Activated naive CD8-positive, alpha-beta T cell (primary cell): ENCODE data around the gene TMEM94.
"Not testable (repeated sequence)": the region's sequence is repeated elsewhere in the genome, so short reads cannot be mapped to it uniquely, and the experiment has no call there.

Source experiments
- H3K27ac Mint-ChIP-seq: one replicate; pipeline ENCODE4 v1.8.0; 2021; ENCODE audit warnings: mixed read lengths
- H3K27me3 Mint-ChIP-seq: one replicate; pipeline ENCODE4 v1.8.0; 2021; ENCODE audit warnings: mixed read lengths
- H3K36me3 Mint-ChIP-seq: one replicate; pipeline ENCODE4 v1.8.0; 2021; ENCODE audit warnings: mixed read lengths
- H3K4me1 Mint-ChIP-seq: one replicate; pipeline ENCODE4 v1.8.0; 2021; ENCODE audit warnings: low read depth, mixed read lengths
- H3K4me3 Mint-ChIP-seq: one replicate; pipeline ENCODE4 v1.8.0; 2021; ENCODE audit warnings: mild to moderate bottlenecking, mixed read lengths
- H3K9me3 Mint-ChIP-seq: one replicate; pipeline ENCODE4 v1.8.0; 2021; ENCODE audit warnings: low read depth, mixed read lengths

The TMEM94 gene

DNA sequence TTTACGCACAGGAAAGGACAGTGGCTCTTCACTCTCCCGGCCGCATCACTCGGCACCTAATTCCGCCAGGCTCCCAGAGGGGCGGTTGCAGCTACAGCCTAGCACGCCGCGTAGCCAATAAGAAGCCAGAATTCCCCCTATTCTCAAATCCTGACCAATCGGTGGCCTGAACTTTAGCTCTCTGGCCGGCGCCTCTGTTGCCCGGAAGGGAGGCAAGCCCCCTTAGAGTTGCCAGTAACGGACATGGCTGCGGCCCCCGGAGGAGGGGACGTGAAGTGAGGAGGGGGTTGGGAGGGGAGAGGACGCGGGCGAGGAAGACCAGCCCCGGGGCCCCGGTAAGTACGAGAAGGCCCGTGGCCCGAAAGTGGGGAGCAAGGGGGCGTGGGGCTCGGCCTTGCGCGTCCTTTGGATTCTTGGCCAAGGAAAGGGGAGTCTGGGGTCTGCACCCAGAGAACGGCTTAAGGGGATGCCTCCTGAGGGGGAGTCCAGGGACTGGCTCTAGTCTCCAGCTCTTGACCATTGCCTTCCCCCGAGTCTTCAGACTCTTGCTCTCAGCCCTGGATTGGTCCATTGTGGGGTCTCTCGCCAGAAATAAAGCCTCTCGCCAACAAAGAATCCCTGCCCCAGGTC lies at the start of gene TMEM94:
TSS of gene TMEM94 (plus strand) at position 219 of the 630 bp plus-strand sequence. CDS start 15,271 bp downstream, outside the sequence.
- Mint-ChIP-seq H3K4me3 (peak within 1 kb of the TSS; percentile 93), H3K4me1 (peaks cover 34% of the 10 kb centered on the region), H3K9me3 (no peaks in the 10 kb centered on the region), H3K27ac (peak within 1 kb of the TSS; percentile 85), H3K27me3 (no peaks in the 10 kb centered on the region), H3K36me3 (no peaks in the 10 kb centered on the region)

DNA sequence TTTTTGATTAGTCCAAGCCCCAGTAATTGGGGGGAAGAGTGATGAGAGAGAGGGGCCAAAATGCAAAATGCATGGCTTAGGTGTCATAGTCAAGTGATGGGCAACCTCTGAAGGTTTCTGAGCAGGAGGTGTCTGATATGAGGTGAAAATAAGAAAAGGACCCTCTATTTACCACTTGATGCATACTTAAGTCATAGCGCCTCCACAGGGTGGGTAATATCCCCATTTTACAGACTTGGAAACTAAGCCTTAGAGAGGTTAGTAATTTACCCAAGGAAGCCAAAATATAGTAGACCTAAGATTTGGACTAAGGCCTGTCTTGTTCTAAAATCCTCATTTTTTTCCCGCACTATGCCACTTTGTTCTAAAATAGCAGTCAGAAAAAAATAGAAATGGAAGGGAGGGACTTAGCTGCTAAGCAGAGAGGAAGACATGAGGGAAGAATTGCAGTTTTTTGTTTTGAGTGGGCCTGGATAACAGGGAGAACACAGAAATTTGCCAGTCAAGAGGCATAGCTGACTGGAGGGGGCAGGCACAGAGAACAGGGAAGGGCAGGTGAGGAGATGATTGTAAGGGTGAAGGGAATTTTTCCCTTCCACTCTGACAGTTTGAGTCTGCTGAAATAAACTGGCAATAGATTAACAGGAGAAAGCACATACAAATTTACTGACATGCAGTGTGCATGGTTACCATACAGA lies 48.6 kb upstream of the TMEM94 start:
- H3K9me3 Mint-ChIP-seq = no peaks in the 10 kb centered on the region
- no peak overlapping the region for H3K4me3 Mint-ChIP-seq
- peaks cover 37% of the 10 kb centered on the region for H3K4me1 Mint-ChIP-seq
- no peaks in the 10 kb centered on the region for H3K36me3 Mint-ChIP-seq
- H3K27me3 Mint-ChIP-seq = no peaks in the 10 kb centered on the region
- H3K27ac Mint-ChIP-seq = no peak overlapping the region

- peaks cover 29% of the 10 kb centered on the region for H3K4me1 Mint-ChIP-seq
- no peak overlapping the region for H3K27ac Mint-ChIP-seq
- H3K36me3 Mint-ChIP-seq = no peaks in the 10 kb centered on the region
- no peaks in the 10 kb centered on the region for H3K9me3 Mint-ChIP-seq
- no peak overlapping the region for H3K4me3 Mint-ChIP-seq
- no peaks in the 10 kb centered on the region for H3K27me3 Mint-ChIP-seq
These were observed 46.3 kb upstream of the TMEM94 start for GRCh38 chr17:75410141-75410540.

DNA sequence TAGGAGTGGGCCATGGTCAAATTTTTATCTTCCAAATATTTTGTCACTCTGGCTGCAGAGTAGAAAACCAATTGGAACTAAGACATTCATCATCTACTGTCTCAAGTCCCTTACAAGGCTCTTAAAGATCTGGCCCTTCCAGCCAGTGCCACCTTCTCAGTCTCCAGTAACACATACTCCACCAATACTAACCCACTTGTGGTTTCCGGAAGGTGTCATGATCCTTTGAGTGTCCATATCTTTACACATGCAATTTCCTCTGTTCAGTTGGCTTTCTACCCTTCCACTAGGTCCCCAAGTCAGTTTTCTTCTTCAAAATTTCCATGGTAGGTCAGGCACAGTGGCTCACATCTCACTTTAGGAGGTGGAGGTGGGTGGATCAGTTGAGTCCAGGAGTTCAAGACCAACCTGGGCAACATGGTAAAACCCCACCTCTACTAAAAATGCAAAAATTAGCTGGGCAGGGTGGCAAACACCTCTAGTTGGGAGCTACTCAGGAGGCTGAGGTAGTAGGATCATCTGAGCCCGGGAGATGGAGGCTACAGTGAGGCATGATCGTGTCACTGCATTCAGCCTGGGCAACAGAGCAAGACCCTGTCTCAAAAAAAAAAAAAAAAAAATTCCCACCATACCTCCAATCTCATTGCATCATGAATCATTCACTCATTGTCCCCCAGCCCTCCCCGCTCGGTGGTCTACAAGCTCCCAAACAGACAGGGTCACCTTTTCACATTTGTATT lies 44.9 kb upstream of the TMEM94 start:
- Mint-ChIP-seq H3K36me3 (no peaks in the 10 kb centered on the region), H3K27ac (no peak overlapping the region), H3K4me3 (no peak overlapping the region), H3K9me3 (no peaks in the 10 kb centered on the region), H3K4me1 (peaks cover 21% of the 10 kb centered on the region), H3K27me3 (no peaks in the 10 kb centered on the region)

DNA sequence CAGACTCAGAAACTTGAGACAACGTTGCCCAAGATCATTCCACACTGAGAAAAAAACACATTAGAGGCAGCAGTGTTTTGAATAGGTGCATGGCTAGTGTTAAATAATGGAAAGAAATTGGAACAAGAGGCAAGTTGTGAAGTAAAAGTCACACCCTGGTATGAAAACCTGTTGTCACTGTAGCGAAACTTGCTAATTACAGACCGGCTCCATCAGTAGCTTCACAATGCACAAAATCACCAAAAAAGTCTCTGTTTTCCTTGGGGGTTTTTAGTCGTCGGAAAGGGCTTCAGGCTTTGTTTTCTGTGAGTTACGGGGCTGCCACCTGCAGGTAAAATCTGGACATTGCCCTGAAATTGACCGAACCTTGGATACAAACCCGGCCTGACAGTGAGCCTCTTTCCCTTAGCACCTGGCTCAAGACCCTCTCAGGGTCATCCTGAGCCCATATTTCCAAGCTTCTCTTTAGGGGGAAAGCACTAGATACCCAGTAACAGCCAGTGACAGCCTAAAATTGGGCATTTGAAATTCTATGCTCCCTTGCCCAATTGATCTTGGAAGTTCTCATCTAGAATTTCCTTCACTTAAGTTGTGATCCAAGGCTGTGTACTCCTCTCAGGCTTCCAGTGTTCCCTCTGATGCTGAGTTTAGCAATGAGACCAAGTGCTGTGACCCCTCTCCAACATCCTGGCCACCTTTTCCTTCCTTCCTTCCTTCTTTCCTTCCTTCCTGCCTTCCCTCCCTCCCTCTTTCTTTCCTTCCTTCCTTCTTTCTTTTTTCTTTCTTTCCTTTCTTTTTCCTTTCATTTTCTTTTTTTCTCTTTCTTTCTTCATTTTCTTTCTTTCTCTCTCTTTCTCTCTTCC lies 43.7 kb upstream of the TMEM94 start:
- Mint-ChIP-seq H3K9me3 (no peaks in the 10 kb centered on the region), H3K36me3 (no peaks in the 10 kb centered on the region), H3K4me1 (peaks cover 17% of the 10 kb centered on the region), H3K27me3 (no peaks in the 10 kb centered on the region), H3K4me3 (peak overlapping the region; percentile 9), H3K27ac (peak overlapping the region; percentile 28)

DNA sequence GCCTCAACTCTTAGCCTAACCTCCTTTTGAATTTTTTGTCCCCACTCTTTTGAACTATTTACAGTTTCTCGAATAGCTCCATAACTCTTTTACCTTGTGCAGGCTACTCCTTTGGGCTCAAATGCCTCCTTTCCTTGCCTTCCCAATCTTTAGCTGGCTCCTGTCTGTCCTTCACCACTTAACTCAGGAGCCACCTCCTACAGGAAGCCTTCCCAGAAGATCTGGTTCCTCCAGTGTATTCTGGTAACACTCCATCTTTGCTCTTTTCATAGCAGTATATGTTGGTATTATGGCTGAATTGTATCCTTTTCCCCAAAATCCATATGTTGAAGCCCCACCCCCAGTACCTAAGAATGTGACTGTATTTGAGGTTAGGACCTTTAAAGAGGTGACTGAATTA lies 41.9 kb upstream of the TMEM94 start:
- H3K27ac Mint-ChIP-seq = no peak overlapping the region
- H3K4me1 Mint-ChIP-seq = peaks cover 17% of the 10 kb centered on the region
- no peaks in the 10 kb centered on the region for H3K36me3 Mint-ChIP-seq
- H3K27me3 Mint-ChIP-seq = peaks cover 1% of the 10 kb centered on the region
- H3K9me3 Mint-ChIP-seq = no peaks in the 10 kb centered on the region
- H3K4me3 Mint-ChIP-seq = no peak overlapping the region

DNA sequence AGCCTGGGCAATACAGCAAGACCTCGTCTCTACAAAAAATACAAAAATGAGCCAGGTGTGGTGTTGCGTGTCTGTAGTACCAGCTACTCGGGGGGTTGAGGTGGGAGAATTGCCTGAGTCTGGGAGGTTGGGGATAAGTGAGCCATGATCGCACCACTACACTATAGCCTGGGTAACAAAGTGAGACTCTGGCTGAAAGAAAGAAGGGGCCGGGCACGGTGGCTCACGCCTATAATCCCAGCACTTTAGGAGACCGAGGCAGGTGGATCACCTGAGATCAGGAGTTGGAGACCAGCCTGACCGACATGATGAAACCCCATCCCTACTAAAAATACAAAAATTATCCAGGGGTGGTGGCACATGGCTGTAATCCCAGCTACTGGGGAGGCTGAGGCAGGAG lies 40.4 kb upstream of the TMEM94 start:
- Mint-ChIP-seq H3K9me3 (no peaks in the 10 kb centered on the region), H3K4me3 (no peak overlapping the region), H3K4me1 (peaks cover 17% of the 10 kb centered on the region), H3K27me3 (peaks cover 1% of the 10 kb centered on the region), H3K27ac (no peak overlapping the region), H3K36me3 (no peaks in the 10 kb centered on the region)

DNA sequence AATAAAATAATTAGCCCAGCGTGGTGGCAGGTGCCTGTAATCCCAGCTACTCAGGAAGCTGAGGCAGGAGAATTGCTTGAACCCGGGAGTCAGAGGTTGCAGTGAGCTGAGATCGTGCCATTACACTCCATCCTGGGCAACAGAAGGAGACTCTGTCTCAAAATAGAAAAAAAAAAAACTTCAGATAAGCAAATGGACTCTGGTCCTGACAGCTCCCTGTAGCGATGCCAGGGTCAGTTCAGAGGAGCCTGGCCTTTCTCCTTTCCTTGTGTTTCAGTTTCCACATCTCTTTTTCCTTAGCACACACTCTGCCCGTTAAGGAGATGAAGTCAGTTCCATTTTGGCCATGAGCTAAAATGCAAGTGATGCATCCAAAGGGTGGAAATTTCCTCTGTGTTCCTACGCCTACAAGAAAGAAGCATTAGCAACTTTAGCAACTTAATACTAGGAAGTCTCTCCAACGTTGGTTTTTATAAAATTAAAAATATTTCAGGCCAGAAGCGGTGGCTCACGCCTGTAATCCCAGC lies 39.3 kb upstream of the TMEM94 start:
- Mint-ChIP-seq H3K27ac (no peak overlapping the region), H3K27me3 (peaks cover 1% of the 10 kb centered on the region), H3K4me1 (peaks cover 6% of the 10 kb centered on the region), H3K4me3 (no peak overlapping the region), H3K36me3 (no peaks in the 10 kb centered on the region), H3K9me3 (no peaks in the 10 kb centered on the region)

DNA sequence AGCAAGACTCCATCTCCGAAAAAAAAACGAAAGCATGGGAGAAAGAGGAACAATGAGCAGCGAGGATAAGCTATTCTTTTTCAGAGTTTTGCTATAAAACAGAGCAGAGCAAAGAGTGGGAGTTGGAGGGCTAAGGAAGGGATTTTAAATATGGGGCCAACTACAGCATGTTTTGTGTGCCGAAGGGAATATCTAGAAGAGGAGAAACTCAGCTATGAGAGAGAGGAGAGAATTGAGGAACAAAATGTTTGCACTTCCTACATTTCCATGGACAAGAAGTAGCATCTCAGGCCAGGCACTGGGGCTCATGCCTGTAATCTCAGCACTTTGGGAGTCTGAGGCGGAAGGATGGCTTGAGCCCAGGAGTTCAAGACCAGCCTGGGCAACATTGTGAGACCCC lies 37.9 kb upstream of the TMEM94 start:
- Mint-ChIP-seq H3K36me3 (no peaks in the 10 kb centered on the region), H3K4me3 (no peak overlapping the region), H3K9me3 (no peaks in the 10 kb centered on the region), H3K27me3 (peaks cover 1% of the 10 kb centered on the region), H3K4me1 (no peaks in the 10 kb centered on the region), H3K27ac (no peak overlapping the region)

DNA sequence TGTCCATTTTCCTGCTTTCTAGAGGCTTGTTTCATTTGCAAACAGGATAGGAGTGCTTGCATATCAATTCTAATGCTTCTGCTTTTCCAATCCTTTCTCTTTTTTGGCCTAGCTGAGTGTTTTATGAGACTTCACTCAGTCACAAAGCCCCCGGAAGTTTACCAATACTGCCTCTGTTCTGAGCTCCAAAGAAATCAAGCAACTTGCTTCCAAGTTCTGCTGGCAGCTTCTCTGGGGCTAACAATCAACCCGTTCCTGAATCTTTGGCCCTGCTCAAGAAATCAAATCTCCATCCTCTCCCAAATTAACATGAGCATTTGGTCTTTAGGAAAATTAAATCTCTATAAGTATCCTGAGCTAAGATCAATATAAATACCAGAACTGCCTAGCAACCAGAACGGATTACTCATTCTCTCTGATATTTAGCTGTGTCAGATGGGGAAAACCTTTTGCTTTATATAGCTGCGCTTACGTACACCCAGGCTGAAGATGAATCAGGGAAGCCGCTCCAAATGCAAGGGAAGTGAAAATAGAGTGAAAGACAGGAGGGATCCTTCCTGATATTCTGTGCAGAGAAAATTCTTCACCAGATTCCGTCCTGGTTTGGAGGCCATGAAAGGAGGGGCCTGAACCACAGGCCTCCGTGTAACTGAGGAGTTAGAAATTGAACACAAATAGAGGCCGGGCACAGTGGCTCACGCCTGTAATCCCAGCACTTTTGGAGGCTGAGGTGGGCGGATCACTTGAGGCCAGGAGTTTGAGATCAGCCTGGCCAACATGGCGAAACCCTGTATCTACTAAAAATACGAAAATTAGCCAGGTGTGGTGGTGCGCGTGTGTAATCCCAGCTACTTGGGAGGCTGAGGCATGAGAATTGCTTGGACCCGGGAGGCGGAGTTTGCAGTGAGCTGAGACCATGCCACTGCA lies 27.6 kb upstream of the TMEM94 start:
- H3K36me3 Mint-ChIP-seq = no peaks in the 10 kb centered on the region
- H3K27ac Mint-ChIP-seq = no peak overlapping the region
- H3K4me1 Mint-ChIP-seq = peaks cover 7% of the 10 kb centered on the region
- H3K9me3 Mint-ChIP-seq = no peaks in the 10 kb centered on the region
- H3K4me3 Mint-ChIP-seq = no peak overlapping the region
- H3K27me3 Mint-ChIP-seq = peaks cover 2% of the 10 kb centered on the region

DNA sequence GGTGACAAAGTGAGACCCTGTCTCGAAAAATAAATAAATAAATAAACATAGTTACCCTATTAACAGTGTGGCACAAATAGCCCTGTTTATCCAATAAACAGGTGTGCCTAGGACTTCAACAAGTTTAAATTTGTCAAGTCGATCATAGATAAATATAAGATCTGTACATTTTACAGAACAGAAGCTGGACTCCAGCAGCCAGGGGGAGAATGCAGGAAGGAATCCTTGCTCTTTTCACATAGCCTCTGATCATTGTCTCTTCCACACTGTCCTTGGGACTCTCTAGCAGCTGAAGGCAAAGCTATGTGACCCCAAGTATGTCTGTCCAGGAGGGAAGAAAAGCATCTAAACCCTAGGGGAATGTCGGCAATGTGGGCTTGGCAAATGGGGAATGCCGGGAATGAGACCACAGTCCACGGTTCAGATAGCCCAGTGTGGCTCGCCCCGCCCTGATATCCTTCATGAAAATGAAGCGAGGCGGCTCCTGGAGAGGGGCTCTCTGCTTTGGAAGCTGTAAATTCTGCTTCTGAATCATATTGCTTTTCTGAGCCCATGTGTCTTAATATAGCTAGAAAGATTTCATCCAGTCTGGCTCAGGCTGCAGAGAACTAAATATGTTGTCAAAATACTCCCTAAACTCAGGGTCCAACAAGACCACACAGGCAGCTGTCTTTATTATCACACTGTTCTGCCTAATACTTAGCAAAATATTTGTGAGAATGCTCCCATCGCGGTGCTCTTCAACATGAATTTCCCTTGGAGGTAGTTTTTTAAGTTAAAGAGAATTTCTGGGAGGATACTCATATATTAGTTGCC lies 26.1 kb upstream of the TMEM94 start:
- Mint-ChIP-seq H3K4me3 (no peak overlapping the region), H3K27ac (no peak overlapping the region), H3K36me3 (no peaks in the 10 kb centered on the region), H3K4me1 (peaks cover 7% of the 10 kb centered on the region), H3K9me3 (no peaks in the 10 kb centered on the region), H3K27me3 (peaks cover 2% of the 10 kb centered on the region)

DNA sequence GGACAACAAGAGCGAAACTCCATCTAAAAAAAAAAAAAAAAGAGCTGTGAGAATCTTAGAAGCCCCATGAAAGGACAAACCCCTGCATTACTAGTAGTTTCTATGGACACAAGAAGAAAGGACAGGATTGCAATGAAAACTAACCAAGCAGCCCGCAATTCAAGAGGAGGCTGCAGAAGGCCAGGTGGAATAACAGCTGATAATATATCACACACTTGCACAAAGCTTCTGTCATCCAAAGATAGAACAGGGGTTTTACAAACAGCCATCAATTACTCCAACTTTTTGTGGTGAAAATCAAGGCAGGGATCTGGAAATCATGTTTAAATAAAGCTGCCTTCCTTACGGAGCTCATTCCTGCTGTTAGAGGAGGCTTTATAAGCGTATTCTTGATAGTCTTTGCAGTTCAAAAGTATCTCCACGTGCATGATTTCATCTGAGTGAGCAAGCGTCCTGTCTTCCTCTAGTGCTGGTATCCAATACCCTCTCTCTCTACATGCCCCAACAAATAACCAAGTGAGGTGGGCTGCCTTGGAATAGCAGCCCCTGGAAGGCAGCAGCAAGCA lies 23.1 kb upstream of the TMEM94 start:
- Mint-ChIP-seq H3K9me3 (no peaks in the 10 kb centered on the region), H3K27ac (no peak overlapping the region), H3K4me1 (peaks cover 6% of the 10 kb centered on the region), H3K4me3 (no peak overlapping the region), H3K36me3 (no peaks in the 10 kb centered on the region), H3K27me3 (peaks cover 2% of the 10 kb centered on the region)

DNA sequence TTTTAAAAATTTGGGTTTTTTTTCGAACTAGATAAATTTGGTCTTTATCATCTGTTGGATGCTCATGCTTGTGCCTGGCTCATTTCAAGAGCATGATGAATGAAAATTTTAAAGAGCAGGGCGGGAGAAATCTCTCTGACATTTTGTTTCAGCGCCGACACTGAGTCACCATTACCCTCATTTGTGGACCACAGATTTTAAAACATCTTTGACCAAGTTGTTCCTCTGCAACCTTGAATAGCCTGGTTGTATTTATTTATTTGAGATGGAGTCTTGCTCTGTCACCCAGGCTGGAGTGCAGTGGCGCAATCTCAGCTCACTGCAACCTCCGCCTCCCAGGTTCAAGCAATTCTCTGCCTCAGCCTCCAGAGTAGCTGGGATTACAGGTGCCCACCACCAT lies 22.0 kb upstream of the TMEM94 start:
- H3K27me3 Mint-ChIP-seq, H3K9me3 Mint-ChIP-seq, H3K27ac Mint-ChIP-seq, H3K36me3 Mint-ChIP-seq, H3K4me3 Mint-ChIP-seq, H3K4me1 Mint-ChIP-seq: not testable (repeated sequence)
